Measurements from ENCODE around the gene POU6F1. TPM values are rescaled to one million over a fixed set of nuclear protein-coding genes. Genes with fewer than 3 reads are reported as not detected.
"Not testable (repeated sequence)": the region's sequence is repeated elsewhere in the genome, so short reads cannot be mapped to it uniquely, and the experiment has no call there.

POU6F1 gene
- total RNA-seq, 1 experiment from 2014 or later, result 4.2 TPM

DNA sequence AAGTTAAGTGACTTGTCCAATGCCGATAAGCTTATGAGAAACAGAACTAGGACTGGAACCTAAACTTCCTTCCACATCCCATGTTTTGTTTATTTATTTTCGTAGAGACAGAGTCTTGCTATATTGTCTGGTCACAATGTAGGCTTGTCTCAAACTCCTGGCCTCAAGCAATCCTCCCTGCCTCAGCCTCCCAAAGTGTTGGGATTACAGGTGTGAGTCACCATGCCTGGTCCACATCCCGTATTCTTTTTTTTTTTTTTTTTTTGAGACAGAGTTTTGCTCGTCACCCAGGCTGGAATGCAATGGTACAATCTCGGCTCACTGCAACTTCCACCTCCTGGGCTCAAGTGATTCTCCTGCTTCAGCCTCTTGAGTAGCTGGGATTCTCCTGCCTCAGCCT lies 9.2 kb upstream of the POU6F1 start:
- DNase-seq (ENCODE audit: low read depth), result peak; percentile 11

- no peak for DNase-seq (ENCODE audit: low read depth)
Observed at GRCh38 chr12:51225771-51226170, 7.9 kb upstream of the POU6F1 start.

DNA sequence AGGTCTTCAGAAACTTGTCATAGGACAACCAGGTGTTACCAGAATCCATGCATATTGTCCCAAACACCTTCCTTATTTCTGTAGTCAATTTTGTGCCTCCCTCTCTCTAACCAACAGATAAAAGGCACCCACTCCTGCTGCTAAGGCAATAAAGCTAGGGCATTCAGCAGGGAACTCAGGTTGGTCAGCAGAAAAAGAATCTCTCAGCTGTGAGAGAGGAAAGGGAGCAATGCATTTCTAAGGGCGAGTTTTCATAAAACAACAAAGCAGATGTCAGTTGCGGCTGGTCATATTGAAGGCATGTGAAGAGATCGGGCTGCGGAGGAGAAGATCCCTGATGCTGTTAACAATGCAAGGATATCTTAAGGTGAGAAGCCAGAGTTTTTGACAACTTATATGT lies 7.4 kb upstream of the POU6F1 start:
- no peak for DNase-seq (ENCODE audit: low read depth)

DNA sequence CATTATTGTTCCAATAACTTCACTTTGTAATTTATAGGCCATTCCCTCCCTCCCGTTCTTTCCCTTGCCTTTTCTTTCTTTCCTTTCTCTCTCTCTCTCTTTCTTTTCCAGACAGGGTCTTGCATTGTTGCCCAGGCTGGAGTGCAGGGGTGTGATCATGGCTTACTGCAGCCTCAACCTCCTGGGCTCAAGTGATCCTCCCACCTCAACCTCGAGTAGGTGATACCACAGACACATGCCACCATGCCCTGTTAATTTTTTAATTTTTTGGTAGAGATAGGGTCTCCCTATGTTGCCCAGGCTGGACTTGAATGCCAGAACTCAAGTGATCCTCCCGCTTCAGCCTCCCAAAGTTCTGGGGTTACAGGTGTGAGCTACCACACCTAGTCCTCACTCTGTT lies 6.8 kb upstream of the POU6F1 start:
- no peak for DNase-seq (ENCODE audit: low read depth)

DNA sequence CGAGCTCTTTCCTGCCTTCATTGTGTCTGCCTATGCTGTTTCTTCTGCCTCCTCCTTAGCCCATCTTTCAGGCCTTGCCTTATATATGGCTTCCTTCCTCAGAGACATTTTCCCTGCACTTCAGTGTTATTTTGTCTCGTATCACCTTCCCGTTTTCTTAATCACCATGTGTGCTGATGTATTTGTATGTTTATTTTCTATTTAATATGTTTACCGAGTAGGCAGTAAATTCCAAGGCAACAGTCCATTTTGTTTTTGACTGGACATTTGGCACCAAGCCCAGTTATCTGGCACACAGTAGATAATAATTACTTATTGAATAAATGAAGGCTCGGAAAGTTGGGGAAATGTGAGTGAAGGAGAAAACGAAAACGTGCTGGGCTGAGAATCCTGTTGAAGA lies 4.6 kb upstream of the POU6F1 start:
- DNase-seq (ENCODE audit: low read depth), result no peak

GRCh38 chr12:51219857-51220256 lies 2.0 kb upstream of the POU6F1 start:
- DNase-seq (ENCODE audit: low read depth), result not testable (repeated sequence)

- DNase-seq (ENCODE audit: low read depth), result no peak
Observed at GRCh38 chr12:51219322-51219721, 1.5 kb upstream of the POU6F1 start.

GRCh38 chr12:51218607-51219161 lies 822 bp upstream of the POU6F1 start:
- DNase-seq (ENCODE audit: low read depth), result no peak

DNA sequence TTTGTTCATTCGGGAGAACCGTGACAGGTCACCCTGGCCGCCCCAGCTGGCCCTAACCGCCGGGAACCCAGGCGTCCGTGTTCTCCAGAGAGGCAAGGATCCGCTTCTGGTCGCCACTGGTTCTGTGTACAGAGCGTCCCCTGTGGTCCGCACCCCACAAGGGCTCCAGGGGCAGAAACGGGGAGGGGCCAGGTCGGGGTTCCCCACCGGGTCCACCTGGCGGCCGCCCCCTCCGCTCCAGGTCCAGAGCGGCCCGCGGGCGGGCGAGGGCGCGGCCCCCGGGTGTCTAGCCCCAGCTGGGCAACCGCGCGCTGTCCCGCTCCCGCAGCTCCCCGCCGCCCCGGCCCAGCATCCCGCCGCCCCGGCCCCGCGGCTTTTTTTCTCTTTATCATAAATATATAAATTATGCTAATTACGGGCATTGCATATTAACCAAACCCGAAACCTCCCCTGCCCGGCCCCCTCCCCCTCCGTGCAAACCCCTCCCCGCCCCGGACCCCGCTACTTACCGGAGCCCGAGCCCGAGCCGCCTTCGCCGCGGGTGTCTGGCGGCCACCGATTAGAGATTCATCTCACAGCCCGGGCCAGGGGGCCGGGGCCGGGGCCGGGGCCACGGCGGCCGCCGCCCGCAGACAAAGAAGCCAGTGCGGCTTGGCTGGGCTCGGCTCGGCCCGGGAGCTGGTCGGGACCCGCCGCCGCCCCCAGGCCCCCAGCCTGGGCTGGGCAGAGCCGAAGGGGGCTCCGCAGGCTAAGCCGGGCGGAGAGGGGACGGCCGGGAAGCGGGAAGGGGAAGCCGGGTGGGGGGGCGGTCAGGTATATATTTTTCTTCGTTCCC lies 512 bp downstream of the POU6F1 start:
- peak; percentile 31 for DNase-seq (ENCODE audit: low read depth)

DNA sequence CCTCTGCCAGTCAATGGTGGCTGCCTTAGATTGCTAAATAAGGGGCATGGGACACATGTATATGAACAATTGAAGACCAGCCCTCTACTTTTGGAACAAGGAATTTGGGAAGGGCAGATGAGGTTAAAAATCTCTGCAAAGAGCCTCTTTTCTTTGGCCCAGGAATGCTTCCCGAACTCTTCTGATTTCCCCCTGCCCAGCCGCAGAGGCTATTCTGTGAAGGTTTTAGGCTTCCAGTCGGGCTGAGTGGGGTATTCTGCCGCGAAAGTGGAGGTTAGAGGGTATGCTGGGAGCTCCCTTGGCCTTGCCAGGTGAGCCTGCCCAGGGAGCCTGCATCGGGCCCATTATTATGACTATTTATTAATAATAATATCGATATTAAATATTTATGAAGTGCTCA lies 1.2 kb downstream of the POU6F1 start:
- no peak for DNase-seq (ENCODE audit: low read depth)

DNA sequence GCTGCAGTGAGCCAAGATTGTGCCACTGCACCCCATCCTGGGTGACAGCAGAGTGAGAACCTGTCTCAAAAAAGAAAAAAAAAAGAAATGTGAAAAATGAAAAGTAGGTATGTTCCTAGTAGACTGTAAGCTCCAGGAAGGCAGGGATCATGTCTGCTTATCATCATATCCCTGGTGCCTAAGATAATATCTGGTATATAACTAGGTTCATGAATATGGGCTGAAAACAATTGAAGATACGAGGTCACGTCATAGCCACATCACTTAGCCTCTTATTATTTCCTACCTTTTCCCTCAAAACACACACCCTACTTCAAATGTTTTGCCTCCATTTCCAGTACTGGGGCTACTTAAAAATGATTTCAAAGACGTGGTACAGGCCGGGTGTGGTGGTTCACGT lies 3.0 kb downstream of the POU6F1 start:
- DNase-seq (ENCODE audit: low read depth), result no peak

DNA sequence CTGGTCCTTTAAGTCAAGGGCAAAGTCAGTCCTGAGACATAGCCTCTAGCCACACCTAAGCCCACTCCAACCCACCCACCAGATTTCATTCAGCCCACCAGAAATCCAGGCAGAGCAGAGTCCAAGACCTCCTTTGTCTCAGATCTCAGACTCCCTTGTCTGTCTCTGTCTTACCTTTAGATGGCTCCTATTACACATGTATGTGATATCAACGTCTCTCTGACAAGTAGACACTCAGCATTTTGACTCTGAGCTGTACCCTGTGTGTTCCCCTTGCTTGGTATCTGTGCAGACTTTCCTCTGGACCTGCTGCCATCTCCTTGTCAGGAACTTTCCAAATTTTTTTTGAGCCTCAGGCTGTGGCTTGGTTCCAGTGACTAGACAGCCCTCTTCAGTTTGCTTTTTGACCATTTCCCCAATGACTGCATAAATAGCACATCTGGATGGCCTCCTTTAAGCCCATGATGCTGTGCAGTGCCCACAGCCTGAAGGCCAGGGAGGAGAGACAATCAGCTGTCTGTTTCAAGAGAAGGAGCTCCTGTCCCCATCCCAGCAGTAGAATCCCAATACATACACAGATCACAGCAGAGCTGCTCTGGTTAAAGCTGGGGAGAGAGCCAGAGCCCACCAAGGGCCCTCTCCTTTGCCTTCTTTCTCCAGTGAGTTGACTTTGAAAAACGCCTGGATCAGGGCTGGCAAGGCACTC lies 7.0 kb downstream of the POU6F1 start:
- no peak for DNase-seq (ENCODE audit: low read depth)

DNA sequence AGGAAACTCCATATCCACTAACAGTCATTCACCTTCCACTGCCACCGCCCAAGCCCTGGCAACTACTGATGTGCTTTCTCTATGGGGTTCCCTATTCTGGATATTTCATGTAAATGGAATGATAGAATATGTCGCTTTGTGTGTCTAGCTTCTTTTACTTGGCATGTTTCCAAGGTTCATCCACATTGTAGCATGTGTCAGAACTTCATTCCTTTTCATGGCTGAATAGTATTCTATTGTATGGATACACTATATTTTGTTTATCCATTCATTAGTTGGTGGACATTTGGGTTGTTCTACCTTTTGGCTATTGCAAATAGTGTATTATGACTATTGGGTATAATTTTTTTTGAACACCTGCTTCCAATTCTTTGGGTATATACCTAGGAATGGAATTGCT lies 8.6 kb downstream of the POU6F1 start:
- no peak for DNase-seq (ENCODE audit: low read depth)

DNA sequence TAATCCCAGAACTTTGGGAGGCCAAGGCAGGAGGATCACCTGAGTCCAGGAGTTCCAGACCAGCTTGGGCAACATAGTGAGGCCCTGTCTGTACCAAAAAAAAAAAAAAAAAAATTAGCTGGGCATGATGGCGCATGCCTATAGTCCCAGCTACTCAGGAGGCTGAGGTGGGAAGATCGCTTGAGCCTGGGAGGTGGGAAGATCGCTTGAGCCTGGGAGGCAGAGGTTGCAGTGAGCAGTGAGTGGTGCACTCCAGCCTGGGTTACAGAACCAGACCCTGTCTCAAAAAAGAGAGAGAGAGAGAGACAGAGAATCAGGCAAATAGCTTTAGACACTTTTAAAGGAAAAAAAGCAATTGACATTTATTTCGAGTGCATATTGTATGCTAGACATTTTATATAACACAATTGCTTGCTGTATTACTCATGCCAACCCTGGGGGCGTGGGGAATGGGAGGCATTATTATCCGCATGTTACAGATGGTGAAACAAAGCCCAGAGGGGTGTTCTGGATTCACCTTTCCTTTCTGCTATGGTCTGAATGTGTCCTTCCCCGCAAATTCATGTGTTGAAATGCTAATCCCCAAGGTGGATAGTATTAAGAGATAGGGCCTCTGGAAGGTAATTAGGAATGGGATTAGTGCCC lies 9.7 kb downstream of the POU6F1 start:
- DNase-seq (ENCODE audit: low read depth), result no peak

GRCh38 chr12:51205350-51205749 lies 12.5 kb downstream of the POU6F1 start:
- no peak for DNase-seq (ENCODE audit: low read depth)

DNA sequence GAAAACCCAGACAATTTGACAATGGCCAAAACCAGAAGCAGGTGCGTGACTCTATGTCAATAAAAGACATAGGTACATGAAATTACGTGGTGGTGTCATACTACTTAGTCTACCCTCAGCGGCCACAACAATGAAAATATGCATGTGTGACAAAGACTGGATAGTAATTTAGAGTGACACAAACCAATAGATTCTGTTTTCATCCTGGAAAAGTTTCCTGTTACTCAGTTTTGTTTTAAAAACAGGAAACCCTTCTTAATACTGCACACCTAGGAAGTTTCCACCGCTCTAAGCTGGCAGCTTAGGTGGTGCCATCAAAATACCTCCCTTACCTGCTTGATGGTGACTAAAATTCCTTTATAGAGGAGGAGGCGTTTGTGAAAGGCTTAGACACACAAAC lies 15.1 kb downstream of the POU6F1 start:
- DNase-seq (ENCODE audit: low read depth), result no peak

- no peak for DNase-seq (ENCODE audit: low read depth)
Observed at GRCh38 chr12:51200806-51201205, 17.1 kb downstream of the POU6F1 start.

DNA sequence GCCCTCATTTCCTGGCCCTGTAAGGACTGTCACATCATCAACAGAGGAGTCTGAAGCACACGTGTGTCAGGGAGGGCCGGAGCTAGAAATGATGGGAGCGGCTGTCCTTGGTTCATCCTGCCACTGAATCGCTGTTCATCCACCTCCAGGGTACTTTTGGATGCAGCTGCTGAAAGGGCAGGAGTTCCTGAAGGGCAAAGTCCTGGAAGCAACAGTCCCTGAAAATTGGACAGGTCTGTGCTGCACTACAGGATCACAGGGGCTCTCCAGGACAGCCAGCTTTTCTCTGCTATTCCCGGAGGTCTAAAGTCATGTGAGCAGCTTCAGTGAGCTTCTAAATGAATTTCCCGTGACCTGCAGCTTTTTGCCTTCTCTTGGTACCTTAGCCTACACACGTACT lies 17.7 kb downstream of the POU6F1 start:
- no peak for DNase-seq (ENCODE audit: low read depth)

GRCh38 chr12:51199366-51199945 lies 18.4 kb downstream of the POU6F1 start:
- no peak for DNase-seq (ENCODE audit: low read depth)

GRCh38 chr12:51198568-51199365 lies 19.1 kb downstream of the POU6F1 start:
- DNase-seq (ENCODE audit: low read depth), result no peak
